Measurements from ENCODE around the gene NKD2.

The NKD2 gene

DNA sequence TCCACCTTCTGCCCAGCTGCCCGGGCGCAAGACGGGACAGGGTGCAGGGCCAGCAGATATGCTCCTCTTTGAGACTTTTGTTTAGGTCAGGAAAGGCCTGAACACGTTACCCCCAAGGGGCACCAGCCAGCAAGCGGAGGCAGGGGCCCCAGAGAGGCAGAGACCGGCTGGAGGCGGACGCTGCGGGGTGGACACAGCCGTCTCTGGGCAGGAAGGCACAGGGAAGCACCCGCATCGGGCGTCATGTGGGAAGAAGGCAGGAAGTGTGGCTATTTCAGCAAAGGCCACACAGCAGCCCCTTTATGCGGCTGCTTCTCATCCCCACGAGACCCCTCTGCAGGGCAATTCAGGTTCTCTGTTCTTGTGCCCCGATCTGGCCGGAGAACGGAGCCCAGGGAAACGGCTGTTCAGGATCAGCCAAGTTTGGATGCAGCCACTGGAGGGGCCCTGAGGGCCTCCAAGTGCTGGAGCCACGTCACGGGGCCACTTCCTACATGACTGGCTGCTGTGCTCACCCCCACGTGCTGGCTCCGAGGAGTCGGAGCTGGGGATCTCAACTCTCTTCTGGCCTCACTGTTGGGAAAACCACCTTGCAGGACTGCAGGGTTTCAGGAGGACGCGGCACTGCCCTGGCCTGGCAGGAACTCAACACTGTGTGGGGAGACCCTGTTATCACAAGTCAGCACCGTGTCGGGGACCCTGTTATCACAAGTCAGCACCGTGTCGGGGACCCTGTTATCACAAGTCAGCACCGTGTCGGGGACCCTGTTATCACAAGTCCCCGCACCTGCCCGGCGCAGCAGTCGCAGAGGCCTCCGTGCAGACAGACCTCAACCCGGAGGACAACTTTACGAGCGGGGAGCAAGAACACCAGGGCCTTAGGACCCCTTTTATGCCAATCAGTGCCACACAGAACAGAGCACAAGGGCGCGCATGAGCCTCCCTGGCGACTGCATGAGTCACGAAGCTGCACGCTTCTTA lies 58.8 kb downstream of the NKD2 start:
- H3K4me3 Mint-ChIP-seq, result no peak overlapping the region
- no peaks in the 10 kb centered on the region for H3K9me3 Mint-ChIP-seq
- CTCF ChIA-PET, result no interaction called here
- H3K36me3 Mint-ChIP-seq, result peaks cover 10% of the 10 kb centered on the region
- H3K4me1 Mint-ChIP-seq, result no peaks in the 10 kb centered on the region
- no peaks in the 10 kb centered on the region for H3K27me3 Mint-ChIP-seq
- no peak for DNase-seq
- no peak overlapping the region for H3K27ac Mint-ChIP-seq

- CTCF ChIA-PET, result no interaction called here
- H3K36me3 Mint-ChIP-seq, result peaks cover 10% of the 10 kb centered on the region
- H3K27me3 Mint-ChIP-seq, result no peaks in the 10 kb centered on the region
- H3K9me3 Mint-ChIP-seq, result no peaks in the 10 kb centered on the region
- H3K27ac Mint-ChIP-seq, result no peak overlapping the region
- DNase-seq, result no peak
- H3K4me1 Mint-ChIP-seq, result no peaks in the 10 kb centered on the region
- H3K4me3 Mint-ChIP-seq, result no peak overlapping the region
Measured at GRCh38 chr5:1068204-1068894, 59.7 kb downstream of the NKD2 start.

DNA sequence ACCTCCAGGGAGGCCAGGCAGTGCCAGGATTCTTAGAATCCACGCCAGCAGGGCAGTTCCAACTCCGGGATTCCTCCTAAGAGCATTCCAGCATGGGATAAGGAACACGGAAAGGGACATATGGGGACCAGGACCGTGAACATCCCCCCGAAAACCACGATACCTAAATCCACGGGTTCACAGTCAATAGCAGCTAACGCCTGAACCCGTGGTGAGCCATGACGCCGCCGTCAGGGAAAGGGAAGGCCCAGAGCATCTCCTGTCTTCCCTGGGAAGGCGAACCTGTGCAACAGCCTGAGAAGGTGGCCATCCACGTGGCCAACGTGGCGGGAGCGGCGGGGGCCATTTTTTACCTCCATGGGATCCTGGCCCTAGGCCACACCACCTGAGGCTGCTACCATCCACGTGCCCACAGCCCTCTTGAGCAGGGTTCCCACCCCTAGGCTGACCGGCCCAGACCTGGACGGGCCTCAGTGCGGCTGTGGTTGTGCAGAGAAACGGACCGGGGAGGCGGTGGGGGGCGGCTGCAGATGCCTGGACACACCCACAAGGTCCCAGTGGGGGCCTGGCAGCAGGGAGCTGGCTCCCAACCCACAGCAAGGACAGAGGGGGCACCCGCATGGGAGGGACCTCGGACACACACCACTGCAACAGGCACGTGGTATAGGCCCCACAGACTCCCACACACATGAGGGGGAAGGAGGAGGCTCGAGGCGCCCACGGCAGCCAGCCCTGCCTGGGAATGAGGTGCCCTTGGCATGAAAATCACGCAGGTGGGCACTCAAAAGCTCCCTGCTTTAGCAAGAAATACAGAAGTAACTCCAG lies 60.5 kb downstream of the NKD2 start:
- Mint-ChIP-seq H3K9me3 (no peaks in the 10 kb centered on the region), H3K27ac (no peak overlapping the region), H3K36me3 (peaks cover 13% of the 10 kb centered on the region), H3K4me1 (no peaks in the 10 kb centered on the region), H3K27me3 (no peaks in the 10 kb centered on the region), H3K4me3 (no peak overlapping the region)
- DNase-seq, result no peak
- CTCF ChIA-PET, result no interaction called here

DNA sequence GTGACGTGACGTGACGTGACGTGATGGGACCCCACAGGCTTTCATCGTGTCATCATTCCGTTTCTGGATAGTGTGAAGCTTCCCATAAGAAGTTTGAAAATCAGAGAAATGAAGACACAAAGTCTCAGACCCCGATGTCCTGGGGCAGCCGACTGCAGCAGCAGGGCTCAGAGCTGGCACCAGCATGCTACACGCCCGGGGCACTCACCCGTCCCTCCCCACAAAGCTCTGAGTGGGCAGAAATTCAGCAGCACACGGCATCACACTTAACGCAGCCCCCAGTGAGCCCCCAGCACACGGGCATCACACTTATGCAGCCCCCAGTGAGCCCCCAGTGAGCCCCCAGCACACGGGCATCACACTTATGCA lies 61.1 kb downstream of the NKD2 start:
- DNase-seq, result no peak
- Mint-ChIP-seq H3K36me3 (peaks cover 13% of the 10 kb centered on the region), H3K27ac (no peak overlapping the region), H3K4me1 (no peaks in the 10 kb centered on the region), H3K9me3 (no peaks in the 10 kb centered on the region), H3K27me3 (no peaks in the 10 kb centered on the region), H3K4me3 (no peak overlapping the region)
- CTCF ChIA-PET, result no interaction called here

- no peaks in the 10 kb centered on the region for H3K4me1 Mint-ChIP-seq
- no peaks in the 10 kb centered on the region for H3K27me3 Mint-ChIP-seq
- peaks cover 15% of the 10 kb centered on the region for H3K36me3 Mint-ChIP-seq
- H3K4me3 Mint-ChIP-seq, result no peak overlapping the region
- no peak for DNase-seq
- peak overlapping the region; percentile 82 for H3K27ac Mint-ChIP-seq
- CTCF ChIA-PET, result no interaction called here
- H3K9me3 Mint-ChIP-seq, result no peaks in the 10 kb centered on the region
Measured at GRCh38 chr5:1073239-1074102, 64.9 kb downstream of the NKD2 start.

DNA sequence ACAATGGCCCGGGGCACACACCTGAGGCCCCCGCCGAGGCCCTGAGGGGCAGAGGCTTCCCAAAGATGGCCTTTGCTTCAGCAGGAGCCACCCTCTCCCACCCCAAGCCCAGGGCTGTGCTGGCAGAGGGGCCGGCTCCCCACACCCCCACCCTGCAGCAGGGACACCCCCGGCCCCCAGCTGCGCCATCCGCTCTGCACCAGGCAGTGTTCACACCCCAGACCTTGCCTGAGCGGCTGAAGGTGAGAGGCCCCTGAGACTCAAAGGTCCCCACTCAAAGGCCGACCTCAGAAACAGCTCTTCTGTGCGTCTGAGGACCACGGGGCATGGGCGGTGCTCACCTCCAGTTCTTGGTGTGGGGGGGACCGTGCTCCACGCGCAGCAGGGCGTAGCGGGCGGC lies 65.6 kb downstream of the NKD2 start:
- Mint-ChIP-seq H3K27ac (no peak overlapping the region), H3K9me3 (no peaks in the 10 kb centered on the region), H3K27me3 (no peaks in the 10 kb centered on the region), H3K4me3 (no peak overlapping the region), H3K4me1 (no peaks in the 10 kb centered on the region), H3K36me3 (peaks cover 17% of the 10 kb centered on the region)
- DNase-seq, result no peak
- CTCF ChIA-PET, result no interaction called here

GRCh38 chr5:1074816-1075554 lies 66.4 kb downstream of the NKD2 start:
- no peaks in the 10 kb centered on the region for H3K4me1 Mint-ChIP-seq
- peaks cover 18% of the 10 kb centered on the region for H3K36me3 Mint-ChIP-seq
- no peak for DNase-seq
- no peak overlapping the region for H3K4me3 Mint-ChIP-seq
- CTCF ChIA-PET, result no interaction called here
- H3K9me3 Mint-ChIP-seq, result no peaks in the 10 kb centered on the region
- no peaks in the 10 kb centered on the region for H3K27me3 Mint-ChIP-seq
- H3K27ac Mint-ChIP-seq, result peak overlapping the region; percentile 58

DNA sequence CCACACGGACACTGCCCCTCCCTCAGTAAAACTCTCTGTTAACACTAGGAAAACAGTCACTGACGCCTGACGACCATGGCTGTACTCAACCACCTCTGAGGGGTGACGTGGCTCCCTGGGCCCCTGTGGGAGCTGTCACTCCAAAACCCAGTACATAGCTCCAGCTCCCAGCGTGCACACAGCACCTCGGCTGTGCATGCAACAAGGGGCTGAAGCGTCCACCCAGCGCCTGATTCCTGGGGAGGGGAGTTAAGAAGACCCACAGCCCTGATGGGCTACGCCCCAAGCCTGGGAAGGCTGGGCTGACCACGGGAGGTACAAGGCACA lies 66.9 kb downstream of the NKD2 start:
- Mint-ChIP-seq H3K27ac (no peak overlapping the region), H3K36me3 (peaks cover 18% of the 10 kb centered on the region), H3K4me1 (no peaks in the 10 kb centered on the region), H3K9me3 (no peaks in the 10 kb centered on the region), H3K4me3 (no peak overlapping the region), H3K27me3 (no peaks in the 10 kb centered on the region)
- DNase-seq, result no peak
- CTCF ChIA-PET, result no interaction called here

GRCh38 chr5:1075931-1076330 lies 67.3 kb downstream of the NKD2 start:
- peaks cover 21% of the 10 kb centered on the region for H3K36me3 Mint-ChIP-seq
- no peaks in the 10 kb centered on the region for H3K4me1 Mint-ChIP-seq
- no peak overlapping the region for H3K4me3 Mint-ChIP-seq
- no peaks in the 10 kb centered on the region for H3K9me3 Mint-ChIP-seq
- H3K27ac Mint-ChIP-seq, result no peak overlapping the region
- DNase-seq, result no peak
- H3K27me3 Mint-ChIP-seq, result no peaks in the 10 kb centered on the region
- CTCF ChIA-PET, result no interaction called here

DNA sequence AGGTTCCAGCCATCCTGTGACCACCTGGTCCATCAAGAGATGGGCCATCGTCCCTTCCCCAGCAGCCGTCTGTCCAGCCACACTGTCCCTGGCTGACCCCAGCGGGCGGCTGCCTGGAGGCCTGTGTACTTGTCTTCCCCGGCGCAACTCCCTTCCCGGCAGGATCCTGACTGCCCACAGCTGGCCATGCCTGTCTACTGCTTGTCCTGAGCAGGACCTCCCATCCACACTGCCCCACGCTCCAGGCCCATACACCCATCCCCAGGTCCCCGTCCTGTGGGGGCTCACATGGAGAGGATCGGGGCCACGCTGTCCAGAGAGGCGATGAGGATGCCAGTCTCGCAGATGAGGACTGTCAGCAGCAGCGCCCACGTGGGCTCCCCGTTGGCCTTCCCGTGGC lies 67.8 kb downstream of the NKD2 start:
- no peak overlapping the region for H3K4me3 Mint-ChIP-seq
- H3K36me3 Mint-ChIP-seq, result peaks cover 26% of the 10 kb centered on the region
- H3K9me3 Mint-ChIP-seq, result no peaks in the 10 kb centered on the region
- no peaks in the 10 kb centered on the region for H3K4me1 Mint-ChIP-seq
- peak overlapping the region; percentile 42 for H3K27ac Mint-ChIP-seq
- CTCF ChIA-PET, result no interaction called here
- DNase-seq, result no peak
- no peaks in the 10 kb centered on the region for H3K27me3 Mint-ChIP-seq

DNA sequence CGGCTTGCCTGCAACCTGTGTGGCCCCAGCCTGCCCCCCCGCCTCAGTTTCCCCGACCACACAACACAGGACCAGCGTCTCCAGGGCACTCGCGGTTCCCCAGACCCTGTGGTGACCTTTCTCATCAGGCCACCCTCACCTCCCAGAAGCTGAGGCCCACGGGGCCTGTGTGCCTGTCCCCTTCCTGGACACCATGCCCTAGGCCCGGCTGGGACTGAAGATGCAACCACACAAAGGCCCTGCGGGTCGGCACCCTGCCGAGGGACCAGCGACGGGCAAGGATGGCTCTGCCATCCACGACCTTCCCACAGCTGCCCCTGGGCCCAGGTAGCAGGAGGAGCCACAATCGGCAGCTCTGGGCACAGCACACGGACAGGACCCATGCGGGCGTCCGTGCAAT lies 68.4 kb downstream of the NKD2 start:
- CTCF ChIA-PET, result no interaction called here
- Mint-ChIP-seq H3K4me1 (no peaks in the 10 kb centered on the region), H3K27me3 (no peaks in the 10 kb centered on the region), H3K36me3 (peaks cover 26% of the 10 kb centered on the region), H3K4me3 (no peak overlapping the region), H3K9me3 (no peaks in the 10 kb centered on the region), H3K27ac (no peak overlapping the region)
- no peak for DNase-seq

GRCh38 chr5:1077491-1078020 lies 69.0 kb downstream of the NKD2 start:
- Mint-ChIP-seq H3K27me3 (no peaks in the 10 kb centered on the region), H3K36me3 (peaks cover 26% of the 10 kb centered on the region), H3K4me1 (no peaks in the 10 kb centered on the region), H3K9me3 (no peaks in the 10 kb centered on the region), H3K4me3 (no peak overlapping the region), H3K27ac (no peak overlapping the region)
- CTCF ChIA-PET, result no interaction called here
- no peak for DNase-seq

- DNase-seq, result no peak
- CTCF ChIA-PET, result no interaction called here
- no peak overlapping the region for H3K4me3 Mint-ChIP-seq
- no peak overlapping the region for H3K27ac Mint-ChIP-seq
- H3K4me1 Mint-ChIP-seq, result no peaks in the 10 kb centered on the region
- peaks cover 28% of the 10 kb centered on the region for H3K36me3 Mint-ChIP-seq
- H3K9me3 Mint-ChIP-seq, result no peaks in the 10 kb centered on the region
- no peaks in the 10 kb centered on the region for H3K27me3 Mint-ChIP-seq
Measured at GRCh38 chr5:1078206-1078605, 69.6 kb downstream of the NKD2 start.
